ENCODE measurements around the gene SPINDOC.

DNA sequence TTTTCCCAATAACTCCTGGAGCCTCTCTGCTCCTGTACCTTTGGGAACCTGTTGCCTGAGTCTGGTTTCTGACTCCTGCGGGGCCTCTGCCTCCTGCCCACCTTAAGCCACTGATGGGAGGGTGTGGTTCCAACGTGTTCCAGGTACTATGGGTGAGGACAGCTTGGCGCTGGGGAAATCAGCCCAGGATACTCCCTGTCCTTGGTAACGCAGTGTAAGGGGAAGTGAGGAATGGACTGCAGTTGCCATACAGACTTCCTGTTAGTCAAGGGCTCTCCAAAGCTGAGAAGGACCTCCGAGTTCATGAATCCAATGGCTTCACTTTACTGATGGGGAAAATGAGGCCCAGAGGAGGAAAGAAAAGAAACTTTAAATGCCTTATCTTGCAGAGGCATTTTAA is 24.5 kb downstream of the SPINDOC start:
- TF ChIP-seq POLR2AphosphoS5 (IDR thresholded peaks at IDR 0.05; ENCODE audit: low read depth, low read length) (no peak), EZH2phosphoT487 (IDR thresholded peaks at IDR 0.05; ENCODE audit: borderline replicate concordance) (no peak), CTCF (IDR thresholded peaks at IDR 0.05 in 2 of 3, conservative IDR thresholded peaks at IDR 0.05 in 1 of 3; ENCODE audit: borderline replicate concordance in 1 of 3, insufficient read depth in 1 of 3, low read depth in 2 of 3, low read length in 2 of 3) (no peak), MAX (IDR thresholded peaks at IDR 0.05) (no peak), EZH2 (IDR thresholded peaks at IDR 0.05) (no peak)
